Measurements from ENCODE around the gene ARAP2. TPM values are rescaled to one million over a fixed set of nuclear protein-coding genes. Genes with fewer than 3 reads are reported as not detected.

The ARAP2 gene
- total RNA-seq, 2 experiments from 2014 or later, result 6.9 to 8.6 TPM

DNA sequence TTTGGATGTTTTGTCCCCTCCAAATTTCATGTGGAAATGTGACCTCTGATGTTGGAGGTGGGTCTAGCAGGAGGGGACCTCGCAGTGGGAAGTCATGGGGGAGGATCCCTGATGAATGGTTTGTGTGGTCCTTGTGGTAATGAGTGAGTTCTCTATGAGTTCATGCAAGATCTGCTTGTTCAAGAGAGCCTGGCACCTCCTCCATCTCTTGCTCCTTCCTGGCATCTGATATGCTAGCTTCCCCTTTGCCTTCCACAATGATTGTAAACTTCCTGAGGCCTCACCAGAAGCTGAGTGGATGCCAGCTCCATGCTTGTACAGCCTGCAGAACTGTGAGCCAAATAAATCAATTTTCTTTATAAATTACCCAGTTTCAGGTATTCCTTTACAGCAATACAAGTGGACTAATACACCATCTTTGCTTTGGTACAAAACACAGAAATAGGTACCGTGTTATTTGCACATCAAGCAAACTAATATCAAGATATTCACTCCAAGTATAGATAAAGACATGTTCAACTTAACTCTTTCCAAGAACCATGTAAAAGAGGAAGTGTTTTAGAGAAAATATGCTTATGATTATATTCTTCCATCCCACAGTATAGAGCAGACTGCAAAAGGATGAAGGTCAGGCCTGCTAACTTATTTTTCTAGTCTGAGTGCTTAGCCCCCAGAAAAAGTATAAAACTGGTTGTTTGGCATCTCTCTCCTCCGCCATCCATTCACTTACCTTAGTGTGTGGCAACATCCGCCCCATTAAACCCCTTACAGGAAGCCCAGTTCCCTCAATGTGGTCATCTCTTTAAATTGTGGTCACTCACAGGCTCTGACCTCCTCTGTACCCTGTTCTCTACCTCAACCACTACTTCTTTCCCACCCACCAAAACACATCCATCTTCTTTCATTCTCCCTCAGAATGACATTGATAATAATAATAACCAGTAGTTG lies 6.7 kb downstream of the ARAP2 start:
- Histone ChIP-seq H3K36me3 (ENCODE audit: insufficient read depth, low read length) (peaks cover 6% of the 10 kb centered on the region; the same call in 1 of the 2 replicates), H2AFZ (ENCODE audit: low read length) (no peak overlapping the region), H4K20me1 (ENCODE audit: insufficient read depth, low read length) (no peaks in the 10 kb centered on the region), H3K79me2 (ENCODE audit: insufficient read depth, low read depth, low read length) (peaks cover 12% of the 10 kb centered on the region; the same call in 1 of the 2 replicates), H3K27ac (ENCODE audit: low read depth, low read length, poor library complexity, severe bottlenecking) (no peak overlapping the region), H3K9me3 (ENCODE audit: low read length) (no peaks in the 10 kb centered on the region), H3K9me2 (ENCODE audit: insufficient read depth, low read length) (no peaks in the 10 kb centered on the region), H3K4me3 (ENCODE audit: low read depth, low read length, poor library complexity, severe bottlenecking) (no peak overlapping the region), H3K4me1 (ENCODE audit: insufficient read depth, low read length, poor library complexity, severe bottlenecking) (peaks cover 10% of the 10 kb centered on the region), H3K4me2 (ENCODE audit: low read length) (no peak overlapping the region)
- POLR2A ChIA-PET, result no interaction called here
- no TSS peak for BruUV-seq (replicated peaks)
- DNase-seq (ENCODE audit: low spot score), result no peak
- TF ChIP-seq CTCF (conservative IDR thresholded peaks at IDR 0.05; ENCODE audit: low read length) (no peak), EZH2phosphoT487 (IDR thresholded peaks at IDR 0.05; ENCODE audit: borderline replicate concordance, low read depth, low read length) (no peak)
- CTCF ChIA-PET (ENCODE audit: unreplicated experiment), result no interaction called here
- intact Hi-C loops (cut with micrococcal nuclease; ENCODE audit: unreplicated experiment), result no loop called here

DNA sequence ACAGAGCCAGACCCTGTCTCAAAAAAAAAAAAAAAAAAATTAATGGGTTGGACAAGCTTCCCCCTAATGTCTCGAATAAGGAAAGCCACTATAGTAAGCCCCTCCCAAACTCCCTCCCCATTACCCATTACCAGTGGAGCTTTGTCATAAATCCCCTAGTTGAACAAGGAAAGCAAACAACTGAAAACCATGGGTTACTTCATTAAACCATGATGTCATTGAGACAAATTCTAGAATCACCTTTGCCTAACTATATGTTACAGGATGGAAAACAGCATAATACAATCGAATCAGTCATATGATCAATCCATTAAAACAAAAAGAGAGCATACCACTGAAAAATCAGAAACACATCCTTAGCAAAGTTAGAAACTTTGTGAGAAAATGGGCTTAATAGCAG lies 8.2 kb downstream of the ARAP2 start:
- ChIA-PET CTCF (ENCODE audit: unreplicated experiment) (no interaction called here), POLR2A (no interaction called here)
- H3K27ac ChIP-seq (ENCODE audit: low read depth, low read length, poor library complexity, severe bottlenecking), result no peak overlapping the region
- BruUV-seq (replicated peaks), result no TSS peak
- no peaks in the 10 kb centered on the region for H3K9me3 ChIP-seq (ENCODE audit: low read length)
- intact Hi-C loops (cut with micrococcal nuclease; ENCODE audit: unreplicated experiment), result no loop called here
- no peak overlapping the region for H2AFZ ChIP-seq (ENCODE audit: low read length)
- no peak for DNase-seq (ENCODE audit: low spot score)
- H3K4me2 ChIP-seq (ENCODE audit: low read length), result no peak overlapping the region
- H3K9me2 ChIP-seq (ENCODE audit: insufficient read depth, low read length), result no peaks in the 10 kb centered on the region
- H3K4me1 ChIP-seq (ENCODE audit: insufficient read depth, low read length, poor library complexity, severe bottlenecking), result peaks cover 4% of the 10 kb centered on the region
- TF ChIP-seq CTCF (conservative IDR thresholded peaks at IDR 0.05; ENCODE audit: low read length) (no peak), EZH2phosphoT487 (IDR thresholded peaks at IDR 0.05; ENCODE audit: borderline replicate concordance, low read depth, low read length) (no peak)
- H3K79me2 ChIP-seq (ENCODE audit: insufficient read depth, low read depth, low read length), result no peaks in the 10 kb centered on the region; the same call in 1 of the 2 replicates
- H3K4me3 ChIP-seq (ENCODE audit: low read depth, low read length, poor library complexity, severe bottlenecking), result no peak overlapping the region
- H3K36me3 ChIP-seq (ENCODE audit: insufficient read depth, low read length), result peaks cover 6% of the 10 kb centered on the region; the same call in 1 of the 2 replicates
- H4K20me1 ChIP-seq (ENCODE audit: insufficient read depth, low read length), result no peaks in the 10 kb centered on the region

GRCh38 chr4:36235306-36235705 lies 9.0 kb downstream of the ARAP2 start:
- Histone ChIP-seq H3K4me1 (ENCODE audit: insufficient read depth, low read length, poor library complexity, severe bottlenecking) (no peaks in the 10 kb centered on the region), H3K9me2 (ENCODE audit: insufficient read depth, low read length) (no peaks in the 10 kb centered on the region), H3K4me3 (ENCODE audit: low read depth, low read length, poor library complexity, severe bottlenecking) (no peak overlapping the region), H4K20me1 (ENCODE audit: insufficient read depth, low read length) (no peaks in the 10 kb centered on the region), H3K36me3 (ENCODE audit: insufficient read depth, low read length) (peaks cover 6% of the 10 kb centered on the region; the same call in 1 of the 2 replicates), H3K27ac (ENCODE audit: low read depth, low read length, poor library complexity, severe bottlenecking) (no peak overlapping the region), H2AFZ (ENCODE audit: low read length) (no peak overlapping the region), H3K9me3 (ENCODE audit: low read length) (no peaks in the 10 kb centered on the region), H3K4me2 (ENCODE audit: low read length) (no peak overlapping the region), H3K79me2 (ENCODE audit: insufficient read depth, low read depth, low read length) (no peaks in the 10 kb centered on the region)
- ChIA-PET POLR2A (no interaction called here), CTCF (ENCODE audit: unreplicated experiment) (no interaction called here)
- intact Hi-C loops (cut with micrococcal nuclease; ENCODE audit: unreplicated experiment), result no loop called here
- no peak for TF ChIP-seq EZH2phosphoT487 (IDR thresholded peaks at IDR 0.05; ENCODE audit: borderline replicate concordance, low read depth, low read length)
- 0 out of 2 replicates have a peak, but pooled peaks have one; percentile 38 for TF ChIP-seq CTCF (conservative IDR thresholded peaks at IDR 0.05; ENCODE audit: low read length)
- DNase-seq (ENCODE audit: low spot score), result no peak
- no TSS peak for BruUV-seq (replicated peaks)
